ENCODE measurements around the gene SOCS3.

The SOCS3 gene

GRCh38 chr17:78396441-78397337 lies 36.8 kb upstream of the SOCS3 start:
- DNase-seq (ENCODE audit: low read depth), result no peak
- no peak overlapping the region for H3K4me3 ChIP-seq (ENCODE audit: low read length)
- TF ChIP-seq CTCF (conservative IDR thresholded peaks at IDR 0.05; ENCODE audit: low read length), result no peak

- no peak overlapping the region for H3K4me3 ChIP-seq (ENCODE audit: low read length)
- no peak for DNase-seq (ENCODE audit: low read depth)
- TF ChIP-seq CTCF (conservative IDR thresholded peaks at IDR 0.05; ENCODE audit: low read length), result no peak
These were observed 35.3 kb upstream of the SOCS3 start for GRCh38 chr17:78395155-78395554.

- no peak for TF ChIP-seq CTCF (conservative IDR thresholded peaks at IDR 0.05; ENCODE audit: low read length)
- H3K4me3 ChIP-seq (ENCODE audit: low read length), result no peak overlapping the region
- DNase-seq (ENCODE audit: low read depth), result no peak
These were observed 34.3 kb upstream of the SOCS3 start for GRCh38 chr17:78394209-78394608.

GRCh38 chr17:78393575-78393974 lies 33.7 kb upstream of the SOCS3 start:
- TF ChIP-seq CTCF (conservative IDR thresholded peaks at IDR 0.05; ENCODE audit: low read length), result no peak
- no peak for DNase-seq (ENCODE audit: low read depth)
- H3K4me3 ChIP-seq (ENCODE audit: low read length), result no peak overlapping the region

GRCh38 chr17:78392295-78392694 lies 32.4 kb upstream of the SOCS3 start:
- DNase-seq (ENCODE audit: low read depth), result no peak
- no peak overlapping the region for H3K4me3 ChIP-seq (ENCODE audit: low read length)
- no peak for TF ChIP-seq CTCF (conservative IDR thresholded peaks at IDR 0.05; ENCODE audit: low read length)

- peak; percentile 64 for DNase-seq (ENCODE audit: low read depth)
- TF ChIP-seq CTCF (conservative IDR thresholded peaks at IDR 0.05; ENCODE audit: low read length), result no peak
- no peak overlapping the region for H3K4me3 ChIP-seq (ENCODE audit: low read length)
These were observed 32.0 kb upstream of the SOCS3 start for GRCh38 chr17:78391843-78392242.

GRCh38 chr17:78391051-78391431 lies 31.2 kb upstream of the SOCS3 start:
- H3K4me3 ChIP-seq (ENCODE audit: low read length), result no peak overlapping the region
- no peak for TF ChIP-seq CTCF (conservative IDR thresholded peaks at IDR 0.05; ENCODE audit: low read length)
- DNase-seq (ENCODE audit: low read depth), result no peak

Data from AG10803 (cell line).